Calu3 (cell line): ENCODE measurements around the gene ZBTB7A. TPM values are rescaled to one million over a fixed set of nuclear protein-coding genes. Genes with fewer than 3 reads are reported as not detected.

Experiments used
- BruUV-seq: library from RNA; stranded (reverse); fragments of 400-500 nt; replicated peaks from 2 replicates; lab custom pipeline; 2021; lab: Mats Ljungman, UMichigan
- CTCF ChIA-PET: fragments of 300-600 bp; sonication (Branson Sonifier 250); formaldehyde crosslinking; loops from one replicate; lab custom pipeline; 2022; ENCODE audit warnings: antibody characterized with exemption; lab: Charles Lee
- DNase-seq: peaks from one replicate; pipeline ENCODE4 v3.0.0; 2022
- H3K27ac Mint-ChIP-seq: one replicate; pipeline ENCODE4 v1.8.0; 2022; ENCODE audit warnings: mixed read lengths; ENCODE audit not compliant: unreplicated experiment
- H3K27me3 Mint-ChIP-seq: one replicate; pipeline ENCODE4 v1.8.0; 2022; ENCODE audit warnings: mixed read lengths; ENCODE audit not compliant: unreplicated experiment
- H3K36me3 Mint-ChIP-seq: one replicate; pipeline ENCODE4 v1.8.0; 2022; ENCODE audit warnings: mild to moderate bottlenecking, moderate library complexity, mixed read lengths; ENCODE audit not compliant: insufficient read depth, unreplicated experiment
- H3K4me1 Mint-ChIP-seq: one replicate; pipeline ENCODE4 v1.8.0; 2022; ENCODE audit warnings: mild to moderate bottlenecking, low read depth, mixed read lengths; ENCODE audit not compliant: unreplicated experiment
- H3K4me3 Mint-ChIP-seq: one replicate; pipeline ENCODE4 v1.8.0; 2022; ENCODE audit warnings: mild to moderate bottlenecking, low read depth, moderate library complexity, mixed read lengths; ENCODE audit not compliant: unreplicated experiment
- H3K9me3 Mint-ChIP-seq: one replicate; pipeline ENCODE4 v1.8.0; 2022; ENCODE audit warnings: low read depth, mixed read lengths; ENCODE audit not compliant: unreplicated experiment
- CTCF ChIP-seq: fragments of 200-600 bp; IDR thresholded peaks from one replicate; pipeline ENCODE4 v1.8.0; 2022; ENCODE audit warnings: antibody characterized with exemption; ENCODE audit not compliant: unreplicated experiment
- intact Hi-C: fragments of 100-400 bp; cut with micrococcal nuclease; formaldehyde crosslinking; loops from one replicate; pipeline ENCODE4 v1.10.0; 2022; ENCODE audit not compliant: unreplicated experiment
- total RNA-seq: library from RNA; stranded (reverse); gene quantifications from 2 replicates; pipeline ENCODE4 v1.2.3, GENCODE V29; 2022

The ZBTB7A gene
- total RNA-seq, 1 experiment from 2014 or later: 38.0 TPM

GRCh38 chr19:4099041-4099764, 32.5 kb upstream of the ZBTB7A start:
- Mint-ChIP-seq H3K27ac (no peak overlapping the region), H3K4me3 (no peak overlapping the region), H3K27me3 (no peaks in the 10 kb centered on the region), H3K9me3 (no peaks in the 10 kb centered on the region), H3K4me1 (no peaks in the 10 kb centered on the region), H3K36me3 (peaks cover 34% of the 10 kb centered on the region)
- CTCF ChIA-PET: no interaction called here
- DNase-seq: no peak
- no TSS peak for BruUV-seq
- no peak for TF ChIP-seq CTCF
- intact Hi-C loops: no loop called here

- no peaks in the 10 kb centered on the region for H3K27me3 Mint-ChIP-seq
- no peak overlapping the region for H3K4me3 Mint-ChIP-seq
- intact Hi-C loops: no loop called here
- H3K4me1 Mint-ChIP-seq: no peaks in the 10 kb centered on the region
- CTCF ChIA-PET: no interaction called here
- H3K9me3 Mint-ChIP-seq: no peaks in the 10 kb centered on the region
- no TSS peak for BruUV-seq
- DNase-seq: no peak
- peaks cover 34% of the 10 kb centered on the region for H3K36me3 Mint-ChIP-seq
- H3K27ac Mint-ChIP-seq: no peak overlapping the region
- TF ChIP-seq CTCF: no peak
Measured at GRCh38 chr19:4098493-4098892, 31.8 kb upstream of the ZBTB7A start.

GRCh38 chr19:4097501-4097900, 30.8 kb upstream of the ZBTB7A start:
- Mint-ChIP-seq H3K4me1 (no peaks in the 10 kb centered on the region), H3K9me3 (no peaks in the 10 kb centered on the region), H3K36me3 (peaks cover 38% of the 10 kb centered on the region), H3K27me3 (no peaks in the 10 kb centered on the region), H3K27ac (no peak overlapping the region), H3K4me3 (no peak overlapping the region)
- DNase-seq: no peak
- CTCF ChIA-PET: interaction anchor here (0.6 kb wide), 1 partner anchor 43 kb away, joined by 3 read pairs; no protein-coding TSS in a partner anchor
- intact Hi-C loops: no loop called here
- no TSS peak for BruUV-seq
- no peak for TF ChIP-seq CTCF

GRCh38 chr19:4096049-4096892, 29.6 kb upstream of the ZBTB7A start:
- TF ChIP-seq CTCF: no peak
- no TSS peak for BruUV-seq
- no peak for DNase-seq
- H3K36me3 Mint-ChIP-seq: peaks cover 38% of the 10 kb centered on the region
- intact Hi-C loops: no loop called here
- H3K4me1 Mint-ChIP-seq: no peaks in the 10 kb centered on the region
- no peak overlapping the region for H3K4me3 Mint-ChIP-seq
- no peaks in the 10 kb centered on the region for H3K9me3 Mint-ChIP-seq
- H3K27ac Mint-ChIP-seq: no peak overlapping the region
- H3K27me3 Mint-ChIP-seq: no peaks in the 10 kb centered on the region
- CTCF ChIA-PET: no interaction called here
